ENCODE results near the gene SLC2A9. TPM values are rescaled to one million over a fixed set of nuclear protein-coding genes. Genes with fewer than 3 reads are reported as not detected.

SLC2A9 gene
- total and polyA plus RNA-seq, 2 donors (not counting 3 experiments of a cell fraction or from before 2014, with no cell fraction given), result 1.6 to 1.8 TPM

DNA sequence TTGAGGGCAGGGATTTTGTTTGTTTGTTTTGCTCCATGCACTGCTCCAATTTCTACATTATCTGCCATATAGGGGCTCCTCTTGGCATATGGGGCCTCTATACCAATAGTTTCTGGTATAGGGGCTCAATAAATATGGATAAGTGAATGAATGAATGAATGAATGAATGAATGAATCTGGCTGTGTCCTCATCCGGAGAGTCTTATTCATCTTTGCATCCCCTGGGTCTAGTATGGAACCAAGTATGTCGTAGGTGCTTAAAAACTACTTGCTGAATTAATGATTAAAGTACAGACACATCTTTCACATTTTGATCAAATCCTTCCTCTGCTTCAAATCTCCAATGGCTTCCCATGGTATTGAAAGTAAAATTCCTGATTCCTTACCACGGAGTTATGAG lies 159.7 kb downstream of the SLC2A9 start:
- Histone ChIP-seq H3K36me3 (ENCODE audit: control insufficient read depth in 2 of 2, extremely low read depth in 1 of 2, insufficient read depth in 2 of 2, low read length in 2 of 2) (no peaks in the 10 kb centered on the region), H3K27me3 (ENCODE audit: control insufficient read depth in 2 of 2, insufficient read depth in 2 of 2, low read length in 2 of 2) (no peaks in the 10 kb centered on the region), H4K20me1 (replicated peaks; ENCODE audit: control insufficient read depth, extremely low read depth, insufficient read depth, low read length) (no peaks in the 10 kb centered on the region), H3K9me1 (replicated peaks; ENCODE audit: control insufficient read depth, extremely low read depth, insufficient read depth, low read length) (no peaks in the 10 kb centered on the region), H3K4me2 (ENCODE audit: insufficient read depth, low read length) (no peak overlapping the region), H3K4me3 (replicated peaks in 1 of 3; ENCODE audit: insufficient read depth in 1 of 3, low read depth in 1 of 3, low read length in 3 of 3) (no peak overlapping the region), H2AFZ (ENCODE audit: low read depth, low read length) (no peak overlapping the region), H3K4me1 (ENCODE audit: control insufficient read depth, extremely low read depth, insufficient read depth, low read length) (no peaks in the 10 kb centered on the region), H3K9ac (replicated peaks; ENCODE audit: extremely low read depth, insufficient read depth, low read length) (no peak overlapping the region), H3K27ac (ENCODE audit: insufficient read depth, low read depth, low read length) (no peak overlapping the region), H3K79me2 (ENCODE audit: control insufficient read depth, insufficient read depth, low read length) (no peaks in the 10 kb centered on the region), H3K9me3 (replicated peaks; ENCODE audit: control insufficient read depth, insufficient read depth, low read length) (no peaks in the 10 kb centered on the region)
- POLR2A ChIA-PET, result no interaction called here
- intact Hi-C loops (cut with micrococcal nuclease), result no loop called here
- FAIRE-seq (no peak), DNase-seq (ENCODE audit: low read depth, low spot score) (no peak)
- CTCF ChIA-PET, result no interaction called here
- no peak for TF ChIP-seq MYC (IDR thresholded peaks at IDR 0.05; ENCODE audit: low read depth, low read length)
- no peak for TF ChIP-seq GATA2 (IDR thresholded peaks at IDR 0.05; ENCODE audit: insufficient read depth, insufficient read length, low read depth, low read length)
- TF ChIP-seq, protein P1, sequence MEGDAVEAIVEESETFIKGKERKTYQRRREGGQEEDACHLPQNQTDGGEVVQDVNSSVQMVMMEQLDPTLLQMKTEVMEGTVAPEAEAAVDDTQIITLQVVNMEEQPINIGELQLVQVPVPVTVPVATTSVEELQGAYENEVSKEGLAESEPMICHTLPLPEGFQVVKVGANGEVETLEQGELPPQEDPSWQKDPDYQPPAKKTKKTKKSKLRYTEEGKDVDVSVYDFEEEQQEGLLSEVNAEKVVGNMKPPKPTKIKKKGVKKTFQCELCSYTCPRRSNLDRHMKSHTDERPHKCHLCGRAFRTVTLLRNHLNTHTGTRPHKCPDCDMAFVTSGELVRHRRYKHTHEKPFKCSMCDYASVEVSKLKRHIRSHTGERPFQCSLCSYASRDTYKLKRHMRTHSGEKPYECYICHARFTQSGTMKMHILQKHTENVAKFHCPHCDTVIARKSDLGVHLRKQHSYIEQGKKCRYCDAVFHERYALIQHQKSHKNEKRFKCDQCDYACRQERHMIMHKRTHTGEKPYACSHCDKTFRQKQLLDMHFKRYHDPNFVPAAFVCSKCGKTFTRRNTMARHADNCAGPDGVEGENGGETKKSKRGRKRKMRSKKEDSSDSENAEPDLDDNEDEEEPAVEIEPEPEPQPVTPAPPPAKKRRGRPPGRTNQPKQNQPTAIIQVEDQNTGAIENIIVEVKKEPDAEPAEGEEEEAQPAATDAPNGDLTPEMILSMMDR (IDR thresholded peaks at IDR 0.05; ENCODE audit: extremely low read depth in 1 of 2, insufficient read depth in 1 of 2, low read depth in 1 of 2, low read length in 2 of 2), result no peak
- no peak for TF ChIP-seq POLR2AphosphoS5 (IDR thresholded peaks at IDR 0.05; ENCODE audit: insufficient read depth, low read depth, low read length)
- no peak for TF ChIP-seq EZH2 (IDR thresholded peaks at IDR 0.05; ENCODE audit: borderline replicate concordance, low read depth, low read length, severe bottlenecking)
- no peak for TF ChIP-seq FOS (IDR thresholded peaks at IDR 0.05; ENCODE audit: borderline replicate concordance, insufficient read depth, low read length)
- no peak for TF ChIP-seq JUN (IDR thresholded peaks at IDR 0.05; ENCODE audit: borderline replicate concordance, insufficient read depth, insufficient read length, low read depth)
- no peak for TF ChIP-seq POLR2A (IDR thresholded peaks at IDR 0.05; ENCODE audit: low read depth, low read length)
- BruUV-seq (replicated peaks), result no TSS peak
- dilution Hi-C loops (cut with MboI; ENCODE audit: extremely low pct_ligation_motif_present, low sequenced_read_pairs), result no loop called here
